BJ (cell line): ENCODE data around the gene GOLGA2. TPM values are rescaled to one million over a fixed set of nuclear protein-coding genes. Genes with fewer than 3 reads are reported as not detected.

Source experiments
- CTCF ChIA-PET: fragments of 350-600 bp; formaldehyde crosslinking; extraction: SDS; loops from one replicate; lab custom pipeline; 2021; ENCODE audit warnings: antibody characterized with exemption, inconsistent platforms; lab: Yijun Ruan, JAX
- POLR2A ChIA-PET: fragments of 300-600 bp; sonication (Branson Sonifier 250); formaldehyde crosslinking; extraction: SDS; loops from one replicate; lab custom pipeline; 2021; ENCODE audit warnings: antibody characterized with exemption; lab: Charles Lee
- DNase-seq: peaks from one replicate; pipeline ENCODE4 v3.0.0-alpha.2; 2011; ENCODE audit warnings: low read depth
- H3K27me3 ChIP-seq: 2 replicates; pipeline ENCODE4 v1.6.0; 2011; ENCODE audit warnings: low read length; ENCODE audit not compliant: control insufficient read depth, insufficient read depth
- H3K36me3 ChIP-seq: 2 replicates; pipeline ENCODE4 v1.5.1; 2011; ENCODE audit warnings: low read length; ENCODE audit not compliant: control insufficient read depth, insufficient read depth
- H3K4me3 ChIP-seq: 2 replicates; pipeline ENCODE4 v1.5.1; 2011; ENCODE audit warnings: low read depth, mild to moderate bottlenecking, control low read depth, low read length
- CTCF ChIP-seq: IDR thresholded peaks from 2 replicates; pipeline ENCODE4 v1.5.1; 2011; ENCODE audit warnings: low read depth, mild to moderate bottlenecking, control low read depth, inconsistent platforms, low read length, moderate library complexity; ENCODE audit not compliant: insufficient read depth
- polyA plus RNA-seq: library from polyadenylated mRNA; depleted of rRNA; stranded (reverse); fragments of >200 nt; gene quantifications from 2 replicates; pipeline ENCODE4 v1.2.3, GENCODE V29; 2011

GOLGA2 gene
- polyA plus RNA-seq, 1 experiment = 91.1 TPM

- POLR2A ChIA-PET = no interaction called here
Measured at GRCh38 chr9:128219831-128220230, 56.0 kb downstream of the GOLGA2 start.

DNA sequence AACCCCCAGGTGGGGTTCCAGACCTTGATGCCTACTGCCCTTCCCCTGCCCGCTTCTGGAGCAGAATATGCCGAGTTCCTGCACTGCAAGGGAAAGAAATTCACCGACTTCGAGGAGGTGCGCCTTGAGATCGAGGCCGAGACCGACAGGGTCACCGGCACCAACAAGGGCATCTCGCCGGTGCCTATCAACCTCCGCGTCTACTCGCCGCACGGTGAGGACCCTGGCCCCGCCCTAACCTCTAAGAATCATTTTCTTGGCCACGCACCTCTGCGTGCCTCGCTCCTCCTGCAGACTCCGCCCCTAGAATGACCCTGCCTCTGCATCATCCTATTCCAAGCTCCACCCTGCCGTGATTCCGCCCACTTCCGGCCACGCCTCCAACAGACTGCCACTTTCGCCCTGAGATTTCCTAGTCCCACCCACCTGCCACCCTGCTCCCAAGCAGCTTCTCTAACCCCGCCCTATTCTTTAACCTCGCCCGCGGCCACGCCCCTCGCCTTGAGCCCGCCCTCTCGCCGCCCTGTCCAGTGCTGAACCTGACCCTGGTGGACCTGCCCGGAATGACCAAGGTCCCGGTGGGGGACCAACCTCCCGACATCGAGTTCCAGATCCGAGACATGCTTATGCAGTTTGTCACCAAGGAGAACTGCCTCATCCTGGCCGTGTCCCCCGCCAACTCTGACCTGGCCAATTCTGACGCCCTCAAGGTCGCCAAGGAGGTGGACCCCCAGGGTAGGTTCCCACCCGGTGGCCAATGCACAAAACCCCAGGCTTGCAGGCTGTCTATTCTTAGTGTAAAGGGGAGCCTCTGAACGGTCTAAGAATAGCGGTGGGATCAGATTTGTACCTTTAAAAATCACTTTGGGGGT, 57.1 kb downstream of the GOLGA2 start:
- no peak for TF ChIP-seq CTCF
- Histone ChIP-seq H3K36me3 (peaks cover 10% of the 10 kb centered on the region), H3K27me3 (no peaks in the 10 kb centered on the region), H3K4me3 (no peak overlapping the region)
- ChIA-PET CTCF (interaction anchor here (1.2 kb wide), 1 partner anchor 21 kb away, joined by 4 read pairs; no protein-coding TSS in a partner anchor), POLR2A (no interaction called here)
- DNase-seq = no peak

More at GRCh38 chr9:128219831-128220230, 56.0 kb downstream of the GOLGA2 start:
- DNase-seq = no peak
- no peak for TF ChIP-seq CTCF
- CTCF ChIA-PET = interaction anchor here (0.7 to 0.9 kb wide), 2 partner anchors 13 to 21 kb away, joined by 3 read pairs; no protein-coding TSS in a partner anchor
- Histone ChIP-seq H3K27me3 (no peaks in the 10 kb centered on the region), H3K4me3 (no peak overlapping the region), H3K36me3 (peaks cover 10% of the 10 kb centered on the region)

- DNase-seq = no peak
- peaks cover 10% of the 10 kb centered on the region for H3K36me3 ChIP-seq
- POLR2A ChIA-PET = no interaction called here
- no peak for TF ChIP-seq CTCF
- CTCF ChIA-PET = interaction anchor here (1.2 kb wide), 1 partner anchor 22 kb away, joined by 4 read pairs; no protein-coding TSS in a partner anchor
- H3K4me3 ChIP-seq = no peak overlapping the region
- no peaks in the 10 kb centered on the region for H3K27me3 ChIP-seq
Measured at GRCh38 chr9:128218172-128218517, 57.7 kb downstream of the GOLGA2 start.

GRCh38 chr9:128216781-128217553, 58.8 kb downstream of the GOLGA2 start:
- no peak for TF ChIP-seq CTCF
- H3K36me3 ChIP-seq = peaks cover 6% of the 10 kb centered on the region
- H3K27me3 ChIP-seq = no peaks in the 10 kb centered on the region
- no peak overlapping the region for H3K4me3 ChIP-seq
- no peak for DNase-seq
- CTCF ChIA-PET = interaction anchor here (0.8 to 1.4 kb wide), 4 partner anchors 10 to 124 kb away, joined by 3 read pairs; no protein-coding TSS in a partner anchor
- POLR2A ChIA-PET = no interaction called here
